ENCODE measurements around the gene MTPN.

Gene MTPN

DNA sequence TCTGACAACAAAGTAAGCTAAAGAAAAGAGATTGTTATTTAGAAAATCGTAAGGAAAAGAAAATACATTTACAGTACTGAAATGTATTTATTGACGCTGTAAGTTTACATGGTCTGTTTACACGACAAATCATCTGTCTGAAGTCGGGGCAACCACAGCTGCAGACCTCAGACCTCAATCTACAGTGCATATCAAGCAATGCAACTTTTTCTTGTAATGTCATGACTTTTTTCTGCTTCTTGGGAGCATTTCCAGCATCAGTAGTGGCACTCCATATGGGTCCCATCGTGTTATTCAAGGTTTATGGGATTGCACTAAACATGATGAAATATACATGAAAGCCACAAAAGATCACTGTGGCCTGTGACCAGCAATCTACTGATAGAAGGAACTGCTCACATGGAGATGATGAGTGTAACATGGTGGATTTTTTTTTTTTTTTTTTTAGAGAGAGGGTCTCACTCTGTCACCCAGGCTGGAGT is 77.1 kb downstream of the MTPN start:
- TF ChIP-seq, protein P1, sequence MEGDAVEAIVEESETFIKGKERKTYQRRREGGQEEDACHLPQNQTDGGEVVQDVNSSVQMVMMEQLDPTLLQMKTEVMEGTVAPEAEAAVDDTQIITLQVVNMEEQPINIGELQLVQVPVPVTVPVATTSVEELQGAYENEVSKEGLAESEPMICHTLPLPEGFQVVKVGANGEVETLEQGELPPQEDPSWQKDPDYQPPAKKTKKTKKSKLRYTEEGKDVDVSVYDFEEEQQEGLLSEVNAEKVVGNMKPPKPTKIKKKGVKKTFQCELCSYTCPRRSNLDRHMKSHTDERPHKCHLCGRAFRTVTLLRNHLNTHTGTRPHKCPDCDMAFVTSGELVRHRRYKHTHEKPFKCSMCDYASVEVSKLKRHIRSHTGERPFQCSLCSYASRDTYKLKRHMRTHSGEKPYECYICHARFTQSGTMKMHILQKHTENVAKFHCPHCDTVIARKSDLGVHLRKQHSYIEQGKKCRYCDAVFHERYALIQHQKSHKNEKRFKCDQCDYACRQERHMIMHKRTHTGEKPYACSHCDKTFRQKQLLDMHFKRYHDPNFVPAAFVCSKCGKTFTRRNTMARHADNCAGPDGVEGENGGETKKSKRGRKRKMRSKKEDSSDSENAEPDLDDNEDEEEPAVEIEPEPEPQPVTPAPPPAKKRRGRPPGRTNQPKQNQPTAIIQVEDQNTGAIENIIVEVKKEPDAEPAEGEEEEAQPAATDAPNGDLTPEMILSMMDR (IDR thresholded peaks at IDR 0.05; ENCODE audit: low read length, missing control alignments), result no peak
- no peak for DNase-seq (ENCODE audit: low read depth)
- H3K4me3 ChIP-seq (replicated peaks; ENCODE audit: low read depth, low read length), result no peak overlapping the region

DNA sequence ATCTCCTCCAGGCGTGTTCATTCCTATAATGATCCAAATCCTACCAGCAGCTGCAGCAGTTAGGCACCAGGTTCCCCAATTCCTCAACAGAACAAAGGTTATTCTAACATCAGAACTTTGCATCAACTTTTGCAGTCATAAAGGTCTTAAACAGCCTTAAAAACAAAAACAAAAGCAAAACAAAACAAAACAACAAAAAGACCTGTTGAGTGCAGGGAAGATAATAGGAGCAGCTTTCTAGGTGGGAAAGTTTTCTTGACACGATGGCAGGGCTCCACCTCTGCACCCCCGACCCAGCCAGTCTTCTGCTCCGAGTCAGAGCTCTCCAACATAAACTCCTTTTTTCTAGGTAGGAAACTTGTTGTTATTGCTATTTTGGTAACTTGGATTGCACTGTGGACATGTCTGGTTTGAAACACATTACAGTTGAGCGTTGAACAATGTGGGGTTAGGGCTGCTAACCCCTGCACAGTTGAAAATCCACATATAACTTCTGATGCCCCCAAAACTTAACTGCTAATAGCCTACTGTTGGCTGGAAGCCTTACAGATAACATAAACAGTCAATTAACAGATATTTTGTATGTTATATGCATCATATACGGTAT is 77.6 kb downstream of the MTPN start:
- TF ChIP-seq, protein P1 (IDR thresholded peaks at IDR 0.05; ENCODE audit: low read length, missing control alignments), result no peak
- H3K4me3 ChIP-seq (replicated peaks; ENCODE audit: low read depth, low read length), result no peak overlapping the region
- DNase-seq (ENCODE audit: low read depth), result no peak

DNA sequence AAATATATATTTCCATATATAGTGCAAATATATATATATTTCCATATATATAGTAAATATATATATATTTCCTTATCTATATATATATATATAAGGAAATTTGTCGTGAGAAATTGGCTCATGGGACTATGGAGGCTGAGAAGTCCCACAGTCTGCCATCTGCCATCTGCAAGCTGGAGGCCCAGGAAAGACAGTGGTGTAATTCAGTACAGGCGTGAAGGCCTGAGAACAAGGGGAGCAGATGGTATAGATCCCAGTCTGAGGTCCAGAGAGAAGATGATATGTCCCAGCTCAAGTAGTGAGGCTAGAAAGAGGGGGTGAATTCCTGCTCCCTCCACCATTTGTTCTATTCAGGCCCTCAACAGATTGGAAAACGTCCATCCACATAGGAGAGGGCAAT is 78.9 kb downstream of the MTPN start:
- no peak overlapping the region for H3K4me3 ChIP-seq (replicated peaks; ENCODE audit: low read depth, low read length)
- DNase-seq (ENCODE audit: low read depth), result no peak
- TF ChIP-seq, protein P1 (IDR thresholded peaks at IDR 0.05; ENCODE audit: low read length, missing control alignments), result no peak

DNA sequence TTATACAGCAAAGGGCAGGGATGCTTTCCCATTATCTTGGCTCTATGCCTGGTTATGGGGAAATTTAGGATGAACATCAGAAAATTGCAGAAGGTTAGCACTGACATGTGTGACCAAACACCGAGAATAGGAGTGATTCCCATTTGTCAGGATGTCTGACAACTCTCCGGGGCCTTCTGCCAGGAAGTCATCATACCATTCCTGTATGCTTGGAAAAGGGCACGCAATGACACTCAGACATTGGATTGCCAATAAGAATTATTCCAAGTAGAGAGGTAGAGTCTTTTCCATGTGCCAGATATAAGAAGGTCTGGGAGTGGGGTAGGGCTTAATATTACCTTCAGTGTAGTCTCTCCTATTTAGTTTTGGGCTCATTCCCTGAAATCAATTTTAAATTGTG is 82.3 kb downstream of the MTPN start:
- TF ChIP-seq, protein P1 (IDR thresholded peaks at IDR 0.05; ENCODE audit: low read length, missing control alignments), result no peak
- H3K4me3 ChIP-seq (replicated peaks; ENCODE audit: low read depth, low read length), result no peak overlapping the region
- DNase-seq (ENCODE audit: low read depth), result no peak

DNA sequence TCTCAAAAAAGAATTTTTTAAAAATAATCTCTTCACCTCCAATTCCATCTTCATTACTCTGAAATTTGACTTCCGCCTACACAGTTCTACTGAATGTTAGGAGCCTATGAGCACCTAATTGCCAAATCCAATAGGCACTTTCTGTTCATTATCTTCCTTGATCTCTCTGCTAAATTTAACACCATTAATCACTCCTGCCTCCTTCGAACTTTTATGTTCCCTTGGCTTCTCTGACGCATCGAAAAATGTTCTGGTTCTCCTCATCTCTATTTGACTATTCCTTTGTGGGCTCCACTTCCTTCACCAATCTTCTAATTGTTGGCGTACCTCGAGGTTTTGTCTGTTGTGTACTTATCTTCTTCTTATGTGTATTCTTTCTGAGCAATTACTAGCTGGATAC is 87.3 kb downstream of the MTPN start:
- DNase-seq (ENCODE audit: low read depth), result no peak
- no peak overlapping the region for H3K4me3 ChIP-seq (replicated peaks; ENCODE audit: low read depth, low read length)
- TF ChIP-seq, protein P1 (IDR thresholded peaks at IDR 0.05; ENCODE audit: low read length, missing control alignments), result no peak

DNA sequence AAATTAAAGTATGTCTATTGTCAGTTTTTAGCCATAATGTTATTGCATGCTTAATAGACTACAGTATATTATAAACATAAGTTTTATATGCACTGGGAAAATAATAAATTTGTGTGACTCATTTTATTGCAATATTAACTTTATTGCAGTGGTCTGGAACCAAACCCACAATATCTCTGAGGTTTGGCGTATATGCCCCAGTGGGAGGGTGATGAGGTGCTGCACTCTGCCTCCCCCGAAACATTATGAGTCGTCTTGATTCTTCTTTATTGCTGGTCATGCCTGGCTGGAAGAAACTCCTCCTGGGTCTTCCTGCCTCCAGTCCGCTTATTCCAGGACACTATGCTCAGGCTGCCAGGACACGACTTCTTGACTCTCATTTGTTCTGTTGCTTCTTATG is 88.4 kb downstream of the MTPN start:
- TF ChIP-seq, protein P1 (IDR thresholded peaks at IDR 0.05; ENCODE audit: low read length, missing control alignments), result no peak
- no peak for DNase-seq (ENCODE audit: low read depth)
- no peak overlapping the region for H3K4me3 ChIP-seq (replicated peaks; ENCODE audit: low read depth, low read length)
